Measurements from ENCODE around the gene FBXO5. TPM values are rescaled to one million over a fixed set of nuclear protein-coding genes. Genes with fewer than 3 reads are reported as not detected.
A peak's percentile ranks its signal among the peaks of the same experiment; 100 is the strongest.

Gene FBXO5
- total and polyA plus RNA-seq, 9 of the 15 experiments (the other 6 are each of a cell fraction or from before 2014, with no cell fraction given), result 17.8 to 89.3 (median 62.9) TPM

GRCh38 chr6:152983637-152984512, 1.0 kb upstream of the FBXO5 start (continued):
- TF ChIP-seq THAP12 (CRISPR knock-in tag; IDR thresholded peaks at IDR 0.05), result no peak
- TF ChIP-seq TRIM24 (IDR thresholded peaks at IDR 0.05), result 0 out of 4 replicates have a peak, but pooled peaks of 1 of the 2 experiments have one; percentile 25
- no peak for TF ChIP-seq ZNF75A (CRISPR knock-in tag; IDR thresholded peaks at IDR 0.05)
- no peak for TF ChIP-seq NR0B1 (IDR thresholded peaks at IDR 0.05; ENCODE audit: partially characterized antibody)
- peak; percentile 63 for TF ChIP-seq CHD1 (IDR thresholded peaks at IDR 0.05; ENCODE audit: low read length)
- peak in 1 of 2 experiments; percentile 47; a peak in 1 of 4 replicates for TF ChIP-seq ARNT (IDR thresholded peaks at IDR 0.05)
- peak; percentile 6; the same call in 1 of the 2 replicates for TF ChIP-seq ATF6 (CRISPR knock-in tag; IDR thresholded peaks at IDR 0.05)
- no peak for TF ChIP-seq ARID2 (IDR thresholded peaks at IDR 0.05)
- 0 out of 2 replicates have a peak, but pooled peaks have one; percentile 55 for TF ChIP-seq CHCHD3 (CRISPR knock-in tag; IDR thresholded peaks at IDR 0.05)
- peak; percentile 90 for TF ChIP-seq PHF8 (IDR thresholded peaks at IDR 0.05; ENCODE audit: borderline replicate concordance, low read length)
- peak; percentile 9 for TF ChIP-seq RBM22 (IDR thresholded peaks at IDR 0.05; ENCODE audit: low read depth, low read length, poor library complexity, severe bottlenecking)
- TF ChIP-seq ZNF766 (CRISPR knock-in tag; conservative IDR thresholded peaks at IDR 0.05), result peak; percentile 69
- peak; percentile 64 for TF ChIP-seq TAF9B (IDR thresholded peaks at IDR 0.05; ENCODE audit: partially characterized antibody)
- TF ChIP-seq JUND (IDR thresholded peaks at IDR 0.05; ENCODE audit: borderline replicate concordance, low read depth, low read length), result peak; percentile 92
- peak; percentile 79; the same call in 2 of the 3 replicates for TF ChIP-seq JUND (tag; IDR thresholded peaks at IDR 0.05; ENCODE audit: borderline replicate concordance, low read depth, low read length)
- peak; percentile 81 for TF ChIP-seq POLR2G (IDR thresholded peaks at IDR 0.05; ENCODE audit: low read depth, low read length)
- TF ChIP-seq GATAD2A (IDR thresholded peaks at IDR 0.05), result no peak
- TF ChIP-seq ARID1B (IDR thresholded peaks at IDR 0.05), result peak; percentile 53; the same call in 1 of the 2 replicates
- no peak for TF ChIP-seq CREB5 (CRISPR knock-in tag; IDR thresholded peaks at IDR 0.05)
